GM19463 (cell line): Measurements from ENCODE around the gene ORAI3.
A peak's percentile ranks its signal among the peaks of the same experiment; 100 is the strongest.

Experiments used
- ATAC-seq: cut with Tn5 transposase; IDR thresholded peaks from one replicate; pipeline ENCODE4 v1.9.1; 2021; ENCODE audit warnings: mild to moderate bottlenecking, moderate library complexity; ENCODE audit not compliant: unreplicated experiment

Gene ORAI3

DNA sequence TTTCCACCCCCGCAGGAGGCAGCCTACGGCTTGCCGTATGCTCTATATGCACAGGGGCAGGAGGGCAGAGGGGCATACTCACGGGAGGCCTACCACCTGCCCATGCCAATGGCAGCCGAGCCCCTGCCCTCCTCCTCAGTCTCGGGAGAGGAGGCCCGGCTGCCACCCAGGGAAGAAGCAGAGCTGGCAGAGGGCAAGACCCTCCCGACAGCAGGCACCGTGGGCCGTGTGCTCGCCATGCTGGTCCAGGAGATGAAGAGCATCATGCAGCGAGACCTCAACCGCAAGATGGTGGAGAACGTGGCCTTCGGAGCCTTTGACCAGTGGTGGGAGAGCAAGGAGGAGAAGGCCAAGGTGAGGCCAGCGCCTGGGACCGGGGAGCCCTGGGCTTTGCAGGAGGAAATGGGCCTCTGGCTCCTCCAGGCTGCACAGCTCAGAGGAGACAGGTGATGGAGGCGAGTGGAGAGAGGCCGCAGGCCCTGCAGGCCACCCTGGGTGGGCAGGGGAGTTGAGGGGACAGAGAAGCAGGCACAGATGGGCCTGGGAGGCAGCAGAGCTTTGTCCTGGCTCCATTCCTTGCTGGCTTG lies 17.3 kb downstream of the ORAI3 start:
- no peak for ATAC-seq

DNA sequence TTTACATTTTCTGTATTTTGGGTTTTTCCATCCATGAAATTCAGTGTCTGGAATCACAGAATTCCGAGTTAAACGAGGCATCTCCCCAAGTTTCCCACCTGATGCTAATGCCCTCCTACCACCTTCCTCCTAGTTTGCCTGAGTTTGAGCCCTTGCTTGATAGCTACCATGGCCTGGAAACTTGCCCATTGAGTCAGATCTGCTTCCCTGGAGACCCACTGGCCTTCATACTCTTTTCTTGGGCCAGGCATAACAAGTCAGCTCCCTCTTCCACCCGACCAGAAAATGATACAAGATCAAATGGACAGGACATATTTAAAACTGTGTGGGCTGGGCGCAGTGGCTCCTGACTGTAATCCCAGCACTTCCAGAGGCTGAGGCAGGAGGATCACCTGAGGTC lies 18.9 kb downstream of the ORAI3 start:
- no peak for ATAC-seq

DNA sequence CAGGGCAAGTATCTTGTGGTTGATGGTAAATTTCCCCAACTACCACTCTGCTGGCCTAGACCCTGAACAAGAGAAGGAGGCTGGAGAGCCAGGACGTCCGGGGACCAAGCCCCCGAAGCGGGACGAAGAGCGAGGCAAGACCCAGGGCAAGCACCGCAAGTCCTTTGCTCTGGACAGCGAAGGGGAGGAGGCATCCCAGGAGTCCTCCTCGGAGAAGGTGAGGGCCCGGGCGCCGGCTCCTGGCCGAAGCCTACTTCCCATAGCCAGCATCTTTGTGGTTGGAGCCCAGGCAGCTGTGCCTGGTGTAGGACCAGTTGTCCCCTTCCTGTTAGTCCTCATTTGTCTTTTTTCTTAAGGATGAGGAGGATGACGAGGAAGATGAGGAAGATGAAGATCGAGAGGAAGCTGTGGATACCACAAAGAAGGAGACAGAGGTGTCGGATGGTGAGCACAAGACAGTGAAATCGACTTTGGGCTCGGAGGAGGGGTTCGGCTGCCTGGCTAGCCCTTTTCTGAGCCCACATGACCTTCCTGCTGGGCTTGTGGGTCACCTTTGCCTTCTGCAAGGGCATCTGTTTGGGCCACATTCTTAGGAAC lies 20.5 kb downstream of the ORAI3 start:
- no peak for ATAC-seq

DNA sequence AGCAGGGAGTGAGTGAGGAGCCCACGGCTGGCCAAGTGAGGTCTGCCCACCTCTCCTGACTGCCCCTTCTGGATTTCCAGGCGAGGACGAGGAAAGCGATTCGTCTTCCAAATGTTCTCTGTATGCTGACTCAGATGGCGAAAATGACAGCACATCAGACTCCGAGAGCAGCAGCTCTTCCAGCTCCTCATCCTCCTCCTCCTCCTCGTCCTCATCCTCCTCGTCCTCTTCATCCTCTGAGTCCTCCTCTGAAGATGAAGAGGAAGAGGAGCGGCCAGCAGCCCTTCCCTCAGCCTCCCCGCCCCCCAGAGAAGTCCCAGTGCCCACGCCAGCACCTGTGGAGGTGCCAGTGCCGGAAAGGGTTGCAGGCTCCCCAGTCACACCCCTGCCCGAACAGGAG lies 22.4 kb downstream of the ORAI3 start:
- no peak for ATAC-seq

DNA sequence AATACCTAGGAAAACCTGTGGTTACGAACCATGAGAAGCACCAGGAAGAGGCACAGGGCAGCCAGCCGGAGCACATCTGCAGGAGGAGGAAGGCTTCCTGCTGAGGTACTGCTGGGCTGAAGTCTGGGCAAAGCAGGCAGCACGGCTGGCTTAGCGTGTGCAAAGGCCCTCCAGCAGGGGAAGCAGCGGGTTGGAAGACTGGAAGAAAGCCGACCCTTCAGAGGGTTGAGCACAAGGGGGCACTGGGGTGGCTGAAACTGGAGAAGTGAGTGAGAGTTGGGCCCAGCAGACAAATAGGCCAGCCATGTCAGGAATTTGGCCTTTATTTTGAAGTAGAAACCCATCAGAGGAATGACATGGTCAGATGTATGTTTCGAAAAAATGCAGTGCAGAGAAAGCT lies 24.0 kb downstream of the ORAI3 start:
- ATAC-seq: no peak

DNA sequence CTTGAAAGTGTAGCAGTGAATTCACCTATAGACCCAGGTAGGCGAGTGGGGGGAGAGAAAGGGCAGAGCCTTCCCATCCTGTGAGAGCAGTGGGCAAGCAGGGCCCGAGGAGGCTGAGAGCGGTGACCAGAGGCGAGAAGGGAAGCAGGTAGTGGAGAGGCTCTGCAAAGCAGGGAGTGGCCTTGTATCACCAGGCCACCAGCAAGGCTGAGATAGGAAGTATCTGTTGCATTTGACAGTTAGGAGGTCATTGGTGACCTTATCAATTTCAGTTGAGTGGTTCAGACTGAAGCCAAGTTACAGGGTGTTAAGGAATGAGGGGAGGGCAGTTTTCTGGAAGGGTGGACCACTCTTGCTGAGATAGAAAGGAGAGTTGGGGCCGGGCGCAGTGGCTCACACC lies 25.5 kb downstream of the ORAI3 start:
- no peak for ATAC-seq

DNA sequence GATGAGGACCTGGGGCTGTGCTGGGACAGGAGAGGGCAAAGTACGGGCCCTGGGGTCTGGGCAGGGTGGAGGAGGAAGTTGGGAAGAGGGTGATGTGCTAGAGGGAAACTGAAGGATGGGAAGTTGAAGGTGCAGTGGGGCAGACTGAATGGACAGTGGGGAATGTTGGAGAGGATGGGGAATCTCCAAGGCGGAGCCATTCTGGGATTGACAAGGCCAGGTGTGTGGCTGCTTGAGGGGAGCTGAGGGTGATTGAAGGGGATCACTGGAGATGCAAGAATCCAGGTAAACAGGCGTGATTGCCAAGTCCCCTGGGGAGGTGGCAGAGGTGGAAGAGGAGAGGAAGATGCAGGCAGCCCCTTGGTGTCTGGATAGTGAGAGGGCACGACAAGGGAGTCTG lies 27.6 kb downstream of the ORAI3 start:
- ATAC-seq: no peak

DNA sequence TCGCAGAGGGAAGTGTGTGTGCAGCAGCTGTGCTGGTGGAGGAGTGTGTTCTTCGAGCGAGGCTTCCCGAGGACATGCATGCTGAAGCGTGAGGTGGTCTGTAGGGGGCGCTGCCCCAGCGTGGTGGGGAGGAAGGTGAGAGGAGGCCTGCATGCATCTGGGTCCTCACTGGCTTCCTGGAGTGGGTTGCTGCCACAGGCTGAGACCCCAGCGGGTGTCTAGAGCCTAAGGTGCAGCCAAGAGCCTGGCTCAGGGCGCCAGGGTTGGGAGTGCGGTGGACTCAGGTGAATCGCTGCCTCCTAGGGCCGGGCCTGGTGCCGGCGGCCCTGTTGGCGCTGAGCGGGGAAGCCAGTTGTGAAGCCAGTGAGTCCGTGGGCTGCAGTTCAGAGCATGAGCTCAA lies 28.6 kb downstream of the ORAI3 start:
- no peak for ATAC-seq

DNA sequence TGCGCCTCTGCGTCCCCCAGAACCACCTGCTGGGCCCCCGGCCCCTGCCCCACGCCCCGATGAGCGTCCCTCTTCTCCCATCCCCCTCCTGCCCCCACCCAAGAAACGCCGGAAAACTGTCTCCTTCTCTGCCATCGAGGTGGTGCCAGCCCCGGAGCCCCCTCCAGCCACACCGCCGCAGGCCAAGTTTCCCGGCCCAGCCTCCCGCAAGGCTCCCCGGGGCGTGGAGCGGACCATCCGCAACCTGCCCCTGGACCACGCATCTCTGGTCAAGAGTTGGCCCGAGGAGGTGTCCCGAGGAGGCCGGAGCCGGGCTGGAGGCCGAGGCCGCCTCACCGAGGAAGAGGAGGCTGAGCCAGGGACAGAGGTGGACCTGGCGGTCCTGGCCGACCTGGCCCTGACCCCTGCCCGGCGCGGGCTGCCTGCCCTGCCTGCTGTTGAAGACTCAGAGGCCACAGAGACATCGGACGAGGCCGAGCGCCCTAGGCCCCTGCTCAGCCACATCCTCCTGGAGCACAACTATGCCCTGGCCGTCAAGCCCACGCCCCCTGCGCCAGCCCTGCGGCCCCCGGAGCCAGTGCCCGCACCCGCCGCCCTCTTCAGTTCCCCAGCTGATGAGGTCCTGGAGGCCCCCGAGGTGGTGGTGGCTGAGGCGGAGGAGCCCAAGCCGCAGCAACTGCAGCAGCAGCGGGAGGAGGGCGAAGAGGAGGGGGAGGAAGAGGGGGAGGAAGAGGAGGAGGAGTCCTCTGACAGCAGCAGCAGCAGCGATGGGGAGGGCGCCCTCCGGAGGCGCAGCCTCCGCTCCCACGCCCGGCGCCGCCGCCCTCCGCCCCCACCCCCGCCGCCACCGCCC lies 30.5 kb downstream of the ORAI3 start:
- no peak for ATAC-seq

DNA sequence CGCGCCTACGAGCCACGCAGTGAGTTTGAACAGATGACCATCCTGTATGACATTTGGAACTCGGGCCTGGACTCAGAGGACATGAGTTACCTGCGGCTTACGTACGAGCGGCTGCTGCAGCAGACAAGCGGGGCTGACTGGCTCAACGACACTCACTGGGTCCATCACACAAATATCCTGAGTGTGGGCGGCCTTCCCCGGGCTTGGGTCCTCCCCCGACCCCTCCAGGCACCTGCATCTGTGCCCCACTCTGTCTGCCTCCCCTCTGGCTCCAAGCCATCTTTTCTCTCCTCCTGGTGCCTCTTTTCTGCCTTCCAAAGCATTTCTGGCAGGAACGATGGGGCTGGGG lies 31.1 kb downstream of the ORAI3 start:
- ATAC-seq: no peak

DNA sequence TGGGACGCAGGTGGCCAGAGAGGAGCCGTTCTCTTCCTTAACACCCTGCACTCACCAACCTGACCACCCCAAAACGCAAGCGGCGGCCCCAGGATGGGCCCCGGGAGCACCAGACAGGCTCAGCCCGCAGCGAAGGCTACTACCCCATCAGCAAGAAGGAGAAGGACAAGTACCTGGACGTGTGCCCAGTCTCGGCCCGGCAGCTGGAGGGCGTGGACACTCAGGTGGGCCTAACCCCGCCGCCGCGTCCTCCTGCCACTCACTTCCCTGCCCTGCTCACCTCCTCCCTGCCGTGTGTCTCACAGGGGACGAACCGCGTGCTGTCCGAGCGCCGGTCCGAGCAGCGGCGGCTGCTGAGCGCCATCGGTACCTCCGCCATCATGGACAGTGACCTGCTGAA lies 31.6 kb downstream of the ORAI3 start:
- ATAC-seq: no peak

DNA sequence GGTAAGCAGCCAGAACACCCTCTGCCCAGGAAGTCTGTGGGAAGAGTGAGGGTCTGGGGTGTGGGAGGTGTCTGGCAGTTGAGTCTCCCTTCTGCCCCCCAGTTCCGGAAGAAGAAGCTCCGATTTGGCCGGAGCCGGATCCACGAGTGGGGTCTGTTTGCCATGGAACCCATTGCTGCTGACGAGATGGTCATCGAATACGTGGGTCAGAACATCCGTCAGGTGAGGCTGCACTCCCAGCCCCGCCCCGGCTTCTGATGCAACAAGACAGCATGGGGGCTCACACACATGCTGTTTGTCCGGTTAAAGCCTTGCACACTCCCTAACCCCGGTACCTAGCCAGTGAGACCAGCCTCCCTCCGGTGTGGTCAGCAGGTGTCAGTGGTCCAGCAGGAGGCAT lies 32.1 kb downstream of the ORAI3 start:
- ATAC-seq: no peak

DNA sequence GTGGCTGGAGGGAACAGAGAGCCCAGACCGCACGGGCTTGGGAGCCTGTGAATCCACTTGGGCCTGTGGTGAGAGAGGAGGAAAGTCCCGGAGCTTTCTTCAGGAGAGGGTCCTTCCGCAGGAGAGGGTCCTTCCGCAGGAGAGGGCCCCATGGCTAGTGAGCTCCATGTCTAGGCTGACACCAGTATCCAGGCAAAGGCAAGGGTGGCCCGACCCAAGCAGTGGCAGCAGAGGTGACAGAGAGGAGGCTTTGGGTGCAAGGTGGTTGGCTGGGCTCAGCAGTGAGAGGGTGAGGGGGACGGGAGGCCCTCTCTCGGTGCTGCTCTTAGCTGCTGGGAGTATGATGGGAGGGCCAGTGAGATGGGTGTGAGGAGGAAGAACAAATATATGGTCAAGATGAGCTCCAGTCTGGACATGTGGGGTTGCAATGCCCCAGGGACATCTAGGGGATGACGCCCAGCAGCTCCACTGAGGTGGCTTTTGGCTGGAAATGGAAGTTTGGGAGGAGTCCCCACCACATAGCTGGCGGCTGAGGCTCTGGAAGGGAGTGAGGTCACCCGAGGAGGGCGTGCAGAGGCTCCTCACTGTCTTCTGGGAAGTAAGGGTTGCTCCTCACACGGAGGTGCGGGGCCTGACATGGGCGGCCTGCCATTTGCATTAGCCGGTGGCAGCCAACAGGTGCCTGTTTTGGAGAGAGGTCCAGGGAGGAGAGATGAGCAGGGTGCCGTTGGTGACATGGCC lies 33.9 kb downstream of the ORAI3 start:
- ATAC-seq: no peak

DNA sequence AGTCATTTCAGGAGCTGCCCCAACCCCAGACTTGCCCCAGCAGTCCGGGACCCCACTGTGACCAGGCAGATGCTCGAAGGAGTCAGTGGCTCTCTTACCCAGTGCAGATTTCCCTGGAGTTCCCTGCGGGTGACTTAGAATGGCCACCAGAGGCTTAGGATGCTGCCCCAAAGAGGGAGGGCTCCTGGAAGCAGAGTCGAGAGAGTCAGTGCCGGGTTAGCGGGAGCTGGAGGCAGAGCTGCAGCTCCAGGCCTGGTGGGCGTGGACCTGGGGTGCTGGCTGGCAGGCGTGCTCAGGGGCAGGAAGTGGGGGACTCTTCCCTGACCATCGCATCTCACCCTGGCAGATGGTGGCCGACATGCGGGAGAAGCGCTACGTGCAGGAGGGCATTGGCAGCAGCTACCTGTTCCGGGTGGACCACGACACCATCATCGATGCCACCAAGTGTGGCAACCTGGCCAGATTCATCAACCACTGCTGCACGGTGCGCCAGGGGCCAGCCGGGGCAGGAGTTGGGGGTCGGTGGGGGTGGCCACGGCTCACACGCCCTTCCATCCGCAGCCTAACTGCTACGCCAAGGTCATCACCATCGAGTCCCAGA lies 34.5 kb downstream of the ORAI3 start:
- ATAC-seq: no peak

DNA sequence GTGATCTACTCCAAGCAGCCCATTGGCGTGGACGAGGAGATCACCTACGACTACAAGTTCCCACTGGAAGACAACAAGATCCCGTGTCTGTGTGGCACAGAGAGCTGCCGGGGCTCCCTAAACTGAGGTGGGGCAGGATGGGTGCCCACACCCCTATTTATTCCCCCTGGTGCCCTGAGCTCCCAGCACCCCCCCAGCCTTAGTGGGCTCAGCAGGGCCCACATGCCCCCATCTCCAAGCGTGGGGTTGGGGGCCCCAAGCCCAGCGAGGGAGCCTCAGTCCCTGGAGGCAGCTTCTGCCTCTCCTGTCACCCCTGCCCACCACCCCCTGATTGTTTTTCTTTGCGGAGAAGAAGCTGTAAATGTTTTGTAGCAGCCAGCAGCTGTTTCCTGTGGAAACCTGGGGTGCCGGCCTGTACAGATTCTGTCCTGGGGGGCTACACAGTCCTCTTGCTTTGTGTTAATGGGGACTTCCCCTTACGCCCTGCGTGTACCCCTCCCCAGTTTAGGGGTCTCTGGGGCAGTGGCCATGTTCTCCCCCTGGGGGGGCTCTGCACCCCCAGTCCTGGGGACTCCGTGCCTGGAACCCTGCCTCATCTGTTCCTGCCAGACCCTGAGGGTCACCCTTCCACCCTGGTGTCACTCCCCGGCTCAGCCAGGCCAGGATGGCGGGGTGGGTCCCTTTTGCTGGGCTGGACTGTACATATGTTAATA lies 35.2 kb downstream of the ORAI3 start:
- no peak for ATAC-seq

DNA sequence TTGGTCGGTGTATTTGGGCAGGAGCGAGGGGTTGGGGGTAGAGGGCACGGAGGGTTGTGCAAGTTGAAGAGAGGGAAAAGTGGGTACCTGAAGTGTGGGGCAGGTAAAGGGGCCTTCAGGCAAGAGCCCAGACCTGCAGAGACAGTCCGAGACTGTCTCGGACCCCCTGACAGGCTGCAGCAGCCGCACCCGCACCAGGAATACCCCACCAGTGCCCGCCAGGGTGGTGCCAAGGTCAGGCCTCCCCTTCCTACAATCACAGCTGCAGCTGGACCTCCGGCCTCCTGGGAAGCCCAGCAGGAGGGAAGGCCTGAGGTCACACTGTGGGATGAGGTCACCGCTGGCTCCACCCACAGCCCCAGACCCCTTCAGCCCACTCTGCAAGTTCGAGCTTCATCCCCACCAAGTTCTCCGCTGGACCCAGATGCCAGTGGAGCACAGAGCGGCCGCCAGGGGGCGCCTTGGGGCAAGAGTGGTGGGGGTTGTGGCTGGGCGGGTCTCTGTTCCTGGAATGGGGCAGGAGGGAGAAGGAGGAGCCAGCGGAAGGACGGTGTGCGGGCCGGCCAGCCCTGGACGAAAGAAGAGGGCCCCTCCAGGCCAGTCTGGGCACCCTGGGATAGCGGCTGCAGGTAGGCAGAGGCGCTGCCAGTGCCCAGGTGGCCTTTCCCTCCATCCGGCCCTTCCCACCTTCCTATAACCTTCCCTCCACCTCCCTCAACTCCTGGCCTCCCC lies 36.0 kb downstream of the ORAI3 start, which contains the start of gene HSD3B7:
Gene HSD3B7, plus strand, starts transcription at position 539 of the 732 bp plus-strand sequence. CDS start 452 bp downstream, outside the sequence.
- peak; percentile 63 for ATAC-seq

DNA sequence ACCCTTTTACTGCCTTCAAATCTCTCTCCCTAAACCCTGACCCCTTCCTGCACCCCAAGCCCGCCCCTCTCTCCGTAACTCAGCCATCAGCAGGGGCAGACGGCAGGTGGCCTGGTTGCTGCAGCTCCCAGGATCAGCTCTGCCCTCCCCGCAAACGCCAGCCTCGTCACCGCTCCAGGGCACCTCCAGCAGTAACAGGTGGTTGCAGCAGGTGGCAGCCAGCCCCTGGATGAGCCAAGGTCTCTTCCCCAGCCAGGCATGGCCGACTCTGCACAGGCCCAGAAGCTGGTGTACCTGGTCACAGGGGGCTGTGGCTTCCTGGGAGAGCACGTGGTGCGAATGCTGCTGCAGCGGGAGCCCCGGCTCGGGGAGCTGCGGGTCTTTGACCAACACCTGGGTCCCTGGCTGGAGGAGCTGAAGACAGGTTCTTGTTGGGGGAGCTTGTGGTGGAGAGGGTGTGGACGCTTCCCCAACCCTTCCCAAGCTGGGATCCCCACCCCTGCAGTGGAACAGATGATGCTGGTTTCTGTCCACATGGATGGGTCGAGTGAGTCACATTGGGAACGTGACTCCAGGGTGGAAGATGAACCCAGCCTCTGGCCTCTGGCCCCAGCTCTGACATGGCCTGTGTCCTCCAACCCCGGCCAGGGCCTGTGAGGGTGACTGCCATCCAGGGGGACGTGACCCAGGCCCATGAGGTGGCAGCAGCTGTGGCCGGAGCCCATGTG lies 36.7 kb downstream of the ORAI3 start:
- ATAC-seq: no peak

DNA sequence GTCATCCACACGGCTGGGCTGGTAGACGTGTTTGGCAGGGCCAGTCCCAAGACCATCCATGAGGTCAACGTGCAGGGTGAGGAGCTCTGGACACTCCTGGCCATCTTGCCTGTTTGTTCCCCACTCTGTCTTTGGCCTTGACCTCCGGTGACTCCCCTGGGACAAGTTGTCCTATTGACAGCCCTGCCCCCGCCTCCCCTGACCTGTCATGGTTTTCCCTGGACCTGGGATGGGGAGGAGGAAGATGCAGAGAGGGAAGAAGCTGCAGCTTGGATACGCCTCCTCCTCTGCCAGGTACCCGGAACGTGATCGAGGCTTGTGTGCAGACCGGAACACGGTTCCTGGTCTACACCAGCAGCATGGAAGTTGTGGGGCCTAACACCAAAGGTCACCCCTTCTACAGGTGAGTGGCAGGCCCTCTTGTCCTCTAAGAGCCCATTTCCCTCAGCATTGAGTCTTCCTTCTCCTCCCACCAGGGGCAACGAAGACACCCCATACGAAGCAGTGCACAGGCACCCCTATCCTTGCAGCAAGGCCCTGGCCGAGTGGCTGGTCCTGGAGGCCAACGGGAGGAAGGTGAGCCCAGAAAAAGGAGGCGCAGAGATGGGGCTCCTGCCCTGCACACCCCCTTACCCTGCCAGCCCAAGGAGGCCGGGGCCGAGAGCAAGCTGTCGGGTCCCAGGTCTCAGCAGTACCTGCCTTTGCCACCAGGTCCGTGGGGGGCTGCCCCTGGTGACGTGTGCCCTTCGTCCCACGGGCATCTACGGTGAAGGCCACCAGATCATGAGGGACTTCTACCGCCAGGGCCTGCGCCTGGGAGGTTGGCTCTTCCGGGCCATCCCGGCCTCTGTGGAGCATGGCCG lies 37.5 kb downstream of the ORAI3 start:
- ATAC-seq: no peak
